PFSK-1 (cell line): ENCODE measurements around the gene LRBA.

Experiments
- FOXP2 ChIP-seq: optimal IDR thresholded peaks from 2 replicates; pipeline ENCODE3; 2011; ENCODE audit warnings: borderline replicate concordance, control low read depth, inconsistent platforms; ENCODE audit not compliant: insufficient read depth; ENCODE audit errors: extremely low read length, extremely low read depth
- POLR2AphosphoS5 ChIP-seq: IDR thresholded peaks from 2 replicates; pipeline ENCODE4 v1.6.1; 2012; ENCODE audit warnings: low read depth, mild to moderate bottlenecking, control low read depth, low read length, moderate library complexity
- SIN3A ChIP-seq: IDR thresholded peaks from 2 replicates; pipeline ENCODE4 v1.6.1; 2012; ENCODE audit warnings: mild to moderate bottlenecking, low read length, moderate library complexity, borderline replicate concordance; ENCODE audit not compliant: insufficient read depth
- TAF1 ChIP-seq: IDR thresholded peaks from 2 replicates; pipeline ENCODE4 v1.6.1; 2012; ENCODE audit warnings: low read length, control low read depth, borderline replicate concordance; ENCODE audit not compliant: insufficient read depth
- TF ChIP-seq, protein P1 (sequence below), 2 experiments: IDR thresholded peaks; 2 replicates each; pipeline versions ENCODE4 v1.6.1 to v1.8.0; 2011 to 2012; ENCODE audit warnings: low read depth in 2 of 2, low read length in 2 of 2, control low read depth in 1 of 2, inconsistent platforms in 1 of 2, mild to moderate bottlenecking in 1 of 2, moderate library complexity in 1 of 2; ENCODE audit not compliant: insufficient read depth in 1 of 2

- TF ChIP-seq, protein P1, sequence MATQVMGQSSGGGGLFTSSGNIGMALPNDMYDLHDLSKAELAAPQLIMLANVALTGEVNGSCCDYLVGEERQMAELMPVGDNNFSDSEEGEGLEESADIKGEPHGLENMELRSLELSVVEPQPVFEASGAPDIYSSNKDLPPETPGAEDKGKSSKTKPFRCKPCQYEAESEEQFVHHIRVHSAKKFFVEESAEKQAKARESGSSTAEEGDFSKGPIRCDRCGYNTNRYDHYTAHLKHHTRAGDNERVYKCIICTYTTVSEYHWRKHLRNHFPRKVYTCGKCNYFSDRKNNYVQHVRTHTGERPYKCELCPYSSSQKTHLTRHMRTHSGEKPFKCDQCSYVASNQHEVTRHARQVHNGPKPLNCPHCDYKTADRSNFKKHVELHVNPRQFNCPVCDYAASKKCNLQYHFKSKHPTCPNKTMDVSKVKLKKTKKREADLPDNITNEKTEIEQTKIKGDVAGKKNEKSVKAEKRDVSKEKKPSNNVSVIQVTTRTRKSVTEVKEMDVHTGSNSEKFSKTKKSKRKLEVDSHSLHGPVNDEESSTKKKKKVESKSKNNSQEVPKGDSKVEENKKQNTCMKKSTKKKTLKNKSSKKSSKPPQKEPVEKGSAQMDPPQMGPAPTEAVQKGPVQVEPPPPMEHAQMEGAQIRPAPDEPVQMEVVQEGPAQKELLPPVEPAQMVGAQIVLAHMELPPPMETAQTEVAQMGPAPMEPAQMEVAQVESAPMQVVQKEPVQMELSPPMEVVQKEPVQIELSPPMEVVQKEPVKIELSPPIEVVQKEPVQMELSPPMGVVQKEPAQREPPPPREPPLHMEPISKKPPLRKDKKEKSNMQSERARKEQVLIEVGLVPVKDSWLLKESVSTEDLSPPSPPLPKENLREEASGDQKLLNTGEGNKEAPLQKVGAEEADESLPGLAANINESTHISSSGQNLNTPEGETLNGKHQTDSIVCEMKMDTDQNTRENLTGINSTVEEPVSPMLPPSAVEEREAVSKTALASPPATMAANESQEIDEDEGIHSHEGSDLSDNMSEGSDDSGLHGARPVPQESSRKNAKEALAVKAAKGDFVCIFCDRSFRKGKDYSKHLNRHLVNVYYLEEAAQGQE (IDR thresholded peaks at IDR 0.05; ENCODE audit: insufficient read depth in 1 of 2, low read depth in 2 of 2, low read length in 2 of 2) = no peak
- TF ChIP-seq TAF1 (no peak), SIN3A (no peak), POLR2AphosphoS5 (no peak), FOXP2 (no peak)
These were observed 83.3 kb downstream of the LRBA start for GRCh38 chr4:150931796-150932195.
